Liver (tissue), 3 donors: ENCODE measurements around the gene SPATA31A1.
"Not testable (repeated sequence)": the region's sequence is repeated elsewhere in the genome, so short reads cannot be mapped to it uniquely, and the experiment has no call there.

Source experiments
- CTCF ChIP-seq: fragments of 150-350 bp; IDR thresholded peaks from 2 replicates; pipeline ENCODE4 v1.5.1; 2017; ENCODE audit warnings: improper control_type of control experiment, low read depth, low read length; ENCODE audit not compliant: missing input control
- EGR1 ChIP-seq, 2 donors: IDR thresholded peaks; 2 replicates each; pipeline ENCODE4 v1.6.1; 2016 to 2018; ENCODE audit warnings: antibody characterized with exemption in 2 of 2, low read depth in 2 of 2
- GABPA ChIP-seq, 2 donors: IDR thresholded peaks in 1 of 2; conservative IDR thresholded peaks in 1 of 2; 2 replicates each; pipeline ENCODE4 v1.6.1; 2016; ENCODE audit warnings: antibody characterized with exemption in 2 of 2, mild to moderate bottlenecking in 1 of 2, moderate library complexity in 1 of 2
- HNF4G ChIP-seq: IDR thresholded peaks from 2 replicates; pipeline ENCODE4 v1.6.1; 2016; ENCODE audit warnings: antibody characterized with exemption
- JUND ChIP-seq, 2 donors: IDR thresholded peaks; 2 replicates each; pipeline ENCODE4 v1.6.1; 2016; ENCODE audit warnings: antibody characterized with exemption in 2 of 2
- MAX ChIP-seq: IDR thresholded peaks from 2 replicates; pipeline ENCODE4 v1.6.1; 2016; ENCODE audit warnings: antibody characterized with exemption
- RAD21 ChIP-seq, 2 donors: IDR thresholded peaks; 2 replicates each; pipeline ENCODE4 v1.6.1; 2016; ENCODE audit warnings: antibody characterized with exemption in 2 of 2, mild to moderate bottlenecking in 2 of 2
- RXRA ChIP-seq, 2 donors: IDR thresholded peaks; 2 replicates each; pipeline ENCODE4 v1.6.1; 2017 to 2018; ENCODE audit warnings: antibody characterized with exemption in 2 of 2, mild to moderate bottlenecking in 1 of 2
- SP1 ChIP-seq: IDR thresholded peaks from 2 replicates; pipeline ENCODE4 v1.6.1; 2018; ENCODE audit warnings: antibody characterized with exemption, mild to moderate bottlenecking
- TAF1 ChIP-seq: conservative IDR thresholded peaks from 2 replicates; pipeline ENCODE4 v1.6.1; 2016; ENCODE audit warnings: antibody characterized with exemption, mild to moderate bottlenecking
- YY1 ChIP-seq: IDR thresholded peaks from 2 replicates; pipeline ENCODE4 v1.6.1; 2016; ENCODE audit warnings: antibody characterized with exemption, mild to moderate bottlenecking
- ZBTB33 ChIP-seq: IDR thresholded peaks from 2 replicates; pipeline ENCODE4 v1.6.1; 2016; ENCODE audit warnings: antibody characterized with exemption
- TF ChIP-seq, protein P1 (sequence below): IDR thresholded peaks from 2 replicates; pipeline ENCODE4 v1.6.1; 2016; ENCODE audit warnings: antibody characterized with exemption
- TF ChIP-seq, protein P2 (sequence below): IDR thresholded peaks from 2 replicates; pipeline ENCODE4 v1.6.1; 2016; ENCODE audit warnings: antibody characterized with exemption, mild to moderate bottlenecking
- donor health status: healthy.
- donor health status: healthy.

- not testable (repeated sequence) for TF ChIP-seq TAF1; CTCF; RAD21 (IDR thresholded peaks at IDR 0.05); MAX; JUND (IDR thresholded peaks at IDR 0.05); RXRA (IDR thresholded peaks at IDR 0.05); GABPA (IDR thresholded peaks at IDR 0.05 in 1 of 2, conservative IDR thresholded peaks at IDR 0.05 in 1 of 2); ZBTB33; YY1; EGR1 (IDR thresholded peaks at IDR 0.05; ENCODE audit: low read depth in 2 of 2); HNF4G; SP1
- TF ChIP-seq, protein P1, sequence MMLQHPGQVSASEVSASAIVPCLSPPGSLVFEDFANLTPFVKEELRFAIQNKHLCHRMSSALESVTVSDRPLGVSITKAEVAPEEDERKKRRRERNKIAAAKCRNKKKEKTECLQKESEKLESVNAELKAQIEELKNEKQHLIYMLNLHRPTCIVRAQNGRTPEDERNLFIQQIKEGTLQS: not testable (repeated sequence)
- TF ChIP-seq, protein P2, sequence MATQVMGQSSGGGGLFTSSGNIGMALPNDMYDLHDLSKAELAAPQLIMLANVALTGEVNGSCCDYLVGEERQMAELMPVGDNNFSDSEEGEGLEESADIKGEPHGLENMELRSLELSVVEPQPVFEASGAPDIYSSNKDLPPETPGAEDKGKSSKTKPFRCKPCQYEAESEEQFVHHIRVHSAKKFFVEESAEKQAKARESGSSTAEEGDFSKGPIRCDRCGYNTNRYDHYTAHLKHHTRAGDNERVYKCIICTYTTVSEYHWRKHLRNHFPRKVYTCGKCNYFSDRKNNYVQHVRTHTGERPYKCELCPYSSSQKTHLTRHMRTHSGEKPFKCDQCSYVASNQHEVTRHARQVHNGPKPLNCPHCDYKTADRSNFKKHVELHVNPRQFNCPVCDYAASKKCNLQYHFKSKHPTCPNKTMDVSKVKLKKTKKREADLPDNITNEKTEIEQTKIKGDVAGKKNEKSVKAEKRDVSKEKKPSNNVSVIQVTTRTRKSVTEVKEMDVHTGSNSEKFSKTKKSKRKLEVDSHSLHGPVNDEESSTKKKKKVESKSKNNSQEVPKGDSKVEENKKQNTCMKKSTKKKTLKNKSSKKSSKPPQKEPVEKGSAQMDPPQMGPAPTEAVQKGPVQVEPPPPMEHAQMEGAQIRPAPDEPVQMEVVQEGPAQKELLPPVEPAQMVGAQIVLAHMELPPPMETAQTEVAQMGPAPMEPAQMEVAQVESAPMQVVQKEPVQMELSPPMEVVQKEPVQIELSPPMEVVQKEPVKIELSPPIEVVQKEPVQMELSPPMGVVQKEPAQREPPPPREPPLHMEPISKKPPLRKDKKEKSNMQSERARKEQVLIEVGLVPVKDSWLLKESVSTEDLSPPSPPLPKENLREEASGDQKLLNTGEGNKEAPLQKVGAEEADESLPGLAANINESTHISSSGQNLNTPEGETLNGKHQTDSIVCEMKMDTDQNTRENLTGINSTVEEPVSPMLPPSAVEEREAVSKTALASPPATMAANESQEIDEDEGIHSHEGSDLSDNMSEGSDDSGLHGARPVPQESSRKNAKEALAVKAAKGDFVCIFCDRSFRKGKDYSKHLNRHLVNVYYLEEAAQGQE: not testable (repeated sequence)
These were observed at the start of gene SPATA31A1 for GRCh38 chr9:39355369-39355768.
